Hypothalamus (tissue), 51 donors: ENCODE measurements around the gene ZFP64.

Experiments used
- DNase-seq, 51 donors: peaks; one replicate each; lab custom pipeline; 2025; lab: John Stamatoyannopoulos, UW

The ZFP64 gene

GRCh38 chr20:52110456-52110855 is 81.1 kb downstream of the ZFP64 start:
- no peak for DNase-seq

- no peak for DNase-seq
Observed at GRCh38 chr20:52105442-52106422, 85.8 kb downstream of the ZFP64 start.

GRCh38 chr20:52104546-52105441 is 86.8 kb downstream of the ZFP64 start:
- peak in 1 of 51 donors; percentile 2 for DNase-seq

- no peak for DNase-seq
Observed at GRCh38 chr20:52103913-52104545, 87.5 kb downstream of the ZFP64 start.

- DNase-seq, result no peak
Observed at GRCh38 chr20:52103335-52103912, 88.2 kb downstream of the ZFP64 start.

GRCh38 chr20:52102559-52102958 is 89.0 kb downstream of the ZFP64 start:
- DNase-seq, result no peak

- no peak for DNase-seq
Observed at GRCh38 chr20:52102126-52102525, 89.5 kb downstream of the ZFP64 start.
